IgD-negative memory B cell (primary cell): ENCODE results near the gene PEMT. TPM values are rescaled to one million over a fixed set of nuclear protein-coding genes. Genes with fewer than 3 reads are reported as not detected.

ENCODE experiments used
- H3K27ac Mint-ChIP-seq, 3 donors: one replicate each; pipeline ENCODE4 v1.8.0; 2020 to 2022; ENCODE audit warnings: mild to moderate bottlenecking in 3 of 3, mixed read lengths in 3 of 3, moderate library complexity in 1 of 3
- H3K27me3 Mint-ChIP-seq: one replicate; pipeline ENCODE4 v1.8.0; 2021; ENCODE audit warnings: mixed read lengths
- H3K36me3 Mint-ChIP-seq: one replicate; pipeline ENCODE4 v1.8.0; 2020; ENCODE audit warnings: mild to moderate bottlenecking, mixed read lengths
- H3K4me1 Mint-ChIP-seq, 3 donors: one replicate each; pipeline ENCODE4 v1.8.0; 2020 to 2022; ENCODE audit warnings: mixed read lengths in 3 of 3, mild to moderate bottlenecking in 1 of 3
- H3K4me3 Mint-ChIP-seq, 4 donors: one replicate each; pipeline ENCODE4 v1.8.0; 2020 to 2022; ENCODE audit warnings: mild to moderate bottlenecking in 4 of 4, mixed read lengths in 4 of 4, moderate library complexity in 3 of 4
- H3K9me3 Mint-ChIP-seq, 3 donors: one replicate each; pipeline ENCODE4 v1.8.0; 2020 to 2021; ENCODE audit warnings: mixed read lengths in 3 of 3, mild to moderate bottlenecking in 1 of 3
- polyA plus RNA-seq: library from polyadenylated mRNA; unstranded; fragments of 300-500 nt; fragmentation: Illumina TruSeq; gene quantifications from one replicate; pipeline ENCODE4 v1.2.3, GENCODE V29; 2021

Gene PEMT
- polyA plus RNA-seq, 1 donor from 2014 or later = 35.6 TPM

GRCh38 chr17:17590141-17590751 lies 1.3 kb downstream of the PEMT start:
- peak overlapping the region in 2 of 3 donors; percentile 87 to 93 for H3K27ac Mint-ChIP-seq
- H3K9me3 Mint-ChIP-seq = no peaks in the 10 kb centered on the region
- no peaks in the 10 kb centered on the region for H3K27me3 Mint-ChIP-seq
- H3K4me3 Mint-ChIP-seq = peak overlapping the region; percentile 92 to 100 (median 98)
- peaks cover 1% of the 10 kb centered on the region for H3K36me3 Mint-ChIP-seq
- peaks cover 11 to 15% (median 14%) of the 10 kb centered on the region in 3 donors for H3K4me1 Mint-ChIP-seq

- H3K4me3 Mint-ChIP-seq = peak overlapping the region in 1 of 4 donors; percentile 75
These were observed 3.7 kb downstream of the PEMT start for GRCh38 chr17:17587614-17588337.

GRCh38 chr17:17582372-17582771 lies 9.1 kb downstream of the PEMT start:
- no peaks in the 10 kb centered on the region for H3K27me3 Mint-ChIP-seq
- peaks cover 0 to 5% (median 0%) of the 10 kb centered on the region in 3 donors for H3K4me1 Mint-ChIP-seq
- no peaks in the 10 kb centered on the region for H3K36me3 Mint-ChIP-seq
- H3K9me3 Mint-ChIP-seq = no peaks in the 10 kb centered on the region
- no peak overlapping the region for H3K27ac Mint-ChIP-seq
- no peak overlapping the region for H3K4me3 Mint-ChIP-seq

More at GRCh38 chr17:17587614-17588337, 3.7 kb downstream of the PEMT start:
- no peak overlapping the region for H3K27ac Mint-ChIP-seq
- H3K27me3 Mint-ChIP-seq = no peaks in the 10 kb centered on the region
- H3K36me3 Mint-ChIP-seq = peaks cover 1% of the 10 kb centered on the region
- no peaks in the 10 kb centered on the region for H3K9me3 Mint-ChIP-seq
- H3K4me1 Mint-ChIP-seq = peaks cover 11 to 15% (median 14%) of the 10 kb centered on the region in 3 donors

GRCh38 chr17:17581509-17581908 lies 10.0 kb downstream of the PEMT start:
- Mint-ChIP-seq H3K4me3 (no peak overlapping the region), H3K36me3 (no peaks in the 10 kb centered on the region), H3K4me1 (peaks cover 0 to 5% (median 0%) of the 10 kb centered on the region in 3 donors), H3K27me3 (no peaks in the 10 kb centered on the region), H3K27ac (peak overlapping the region in 1 of 3 donors; percentile 39), H3K9me3 (no peaks in the 10 kb centered on the region)

GRCh38 chr17:17580662-17581470 lies 10.6 kb downstream of the PEMT start:
- Mint-ChIP-seq H3K27me3 (no peaks in the 10 kb centered on the region), H3K36me3 (no peaks in the 10 kb centered on the region), H3K4me1 (peaks cover 0 to 3% (median 0%) of the 10 kb centered on the region in 3 donors), H3K4me3 (no peak overlapping the region), H3K27ac (peak overlapping the region in 1 of 3 donors; percentile 39), H3K9me3 (no peaks in the 10 kb centered on the region)

- no peaks in the 10 kb centered on the region for H3K36me3 Mint-ChIP-seq
- H3K27ac Mint-ChIP-seq = no peak overlapping the region
- H3K27me3 Mint-ChIP-seq = no peaks in the 10 kb centered on the region
- peaks cover 0 to 3% (median 0%) of the 10 kb centered on the region in 3 donors for H3K4me1 Mint-ChIP-seq
- H3K9me3 Mint-ChIP-seq = no peaks in the 10 kb centered on the region
- no peak overlapping the region for H3K4me3 Mint-ChIP-seq
These were observed 11.8 kb downstream of the PEMT start for GRCh38 chr17:17579691-17580090.

- Mint-ChIP-seq H3K27me3 (no peaks in the 10 kb centered on the region), H3K27ac (no peak overlapping the region), H3K4me3 (no peak overlapping the region), H3K36me3 (no peaks in the 10 kb centered on the region), H3K4me1 (peaks cover 0 to 3% (median 0%) of the 10 kb centered on the region in 3 donors), H3K9me3 (no peaks in the 10 kb centered on the region)
These were observed 14.1 kb downstream of the PEMT start for GRCh38 chr17:17577373-17577772.

- H3K9me3 Mint-ChIP-seq = no peaks in the 10 kb centered on the region
- H3K27me3 Mint-ChIP-seq = no peaks in the 10 kb centered on the region
- H3K36me3 Mint-ChIP-seq = no peaks in the 10 kb centered on the region
- H3K27ac Mint-ChIP-seq = no peak overlapping the region
- H3K4me1 Mint-ChIP-seq = peaks cover 0 to 3% (median 0%) of the 10 kb centered on the region in 3 donors
- no peak overlapping the region for H3K4me3 Mint-ChIP-seq
These were observed 14.7 kb downstream of the PEMT start for GRCh38 chr17:17576772-17577234.

- Mint-ChIP-seq H3K27me3 (no peaks in the 10 kb centered on the region), H3K4me1 (no peaks in the 10 kb centered on the region), H3K9me3 (no peaks in the 10 kb centered on the region), H3K4me3 (no peak overlapping the region), H3K36me3 (peaks cover 3% of the 10 kb centered on the region), H3K27ac (peak overlapping the region in 1 of 3 donors; percentile 39)
These were observed 15.9 kb downstream of the PEMT start for GRCh38 chr17:17575360-17576251.

- Mint-ChIP-seq H3K9me3 (no peaks in the 10 kb centered on the region), H3K27me3 (no peaks in the 10 kb centered on the region), H3K4me1 (no peaks in the 10 kb centered on the region), H3K27ac (no peak overlapping the region), H3K4me3 (no peak overlapping the region), H3K36me3 (peaks cover 3% of the 10 kb centered on the region)
These were observed 17.6 kb downstream of the PEMT start for GRCh38 chr17:17573912-17574311.

- H3K4me3 Mint-ChIP-seq = no peak overlapping the region
- no peaks in the 10 kb centered on the region for H3K9me3 Mint-ChIP-seq
- H3K27me3 Mint-ChIP-seq = no peaks in the 10 kb centered on the region
- no peak overlapping the region for H3K27ac Mint-ChIP-seq
- peaks cover 3% of the 10 kb centered on the region for H3K36me3 Mint-ChIP-seq
- H3K4me1 Mint-ChIP-seq = peaks cover 0 to 3% (median 0%) of the 10 kb centered on the region in 3 donors
These were observed 19.3 kb downstream of the PEMT start for GRCh38 chr17:17572010-17572785.

- peaks cover 3% of the 10 kb centered on the region for H3K36me3 Mint-ChIP-seq
- no peaks in the 10 kb centered on the region for H3K9me3 Mint-ChIP-seq
- no peaks in the 10 kb centered on the region for H3K27me3 Mint-ChIP-seq
- peaks cover 0 to 3% (median 0%) of the 10 kb centered on the region in 3 donors for H3K4me1 Mint-ChIP-seq
- H3K27ac Mint-ChIP-seq = no peak overlapping the region
- no peak overlapping the region for H3K4me3 Mint-ChIP-seq
These were observed 20.5 kb downstream of the PEMT start for GRCh38 chr17:17570798-17571716.
